Measurements from ENCODE around the gene NWD2. TPM values are rescaled to one million over a fixed set of nuclear protein-coding genes. Genes with fewer than 3 reads are reported as not detected.

NWD2 gene
- polyA plus RNA-seq, 1 donor from 2014 or later = 0.06 TPM

DNA sequence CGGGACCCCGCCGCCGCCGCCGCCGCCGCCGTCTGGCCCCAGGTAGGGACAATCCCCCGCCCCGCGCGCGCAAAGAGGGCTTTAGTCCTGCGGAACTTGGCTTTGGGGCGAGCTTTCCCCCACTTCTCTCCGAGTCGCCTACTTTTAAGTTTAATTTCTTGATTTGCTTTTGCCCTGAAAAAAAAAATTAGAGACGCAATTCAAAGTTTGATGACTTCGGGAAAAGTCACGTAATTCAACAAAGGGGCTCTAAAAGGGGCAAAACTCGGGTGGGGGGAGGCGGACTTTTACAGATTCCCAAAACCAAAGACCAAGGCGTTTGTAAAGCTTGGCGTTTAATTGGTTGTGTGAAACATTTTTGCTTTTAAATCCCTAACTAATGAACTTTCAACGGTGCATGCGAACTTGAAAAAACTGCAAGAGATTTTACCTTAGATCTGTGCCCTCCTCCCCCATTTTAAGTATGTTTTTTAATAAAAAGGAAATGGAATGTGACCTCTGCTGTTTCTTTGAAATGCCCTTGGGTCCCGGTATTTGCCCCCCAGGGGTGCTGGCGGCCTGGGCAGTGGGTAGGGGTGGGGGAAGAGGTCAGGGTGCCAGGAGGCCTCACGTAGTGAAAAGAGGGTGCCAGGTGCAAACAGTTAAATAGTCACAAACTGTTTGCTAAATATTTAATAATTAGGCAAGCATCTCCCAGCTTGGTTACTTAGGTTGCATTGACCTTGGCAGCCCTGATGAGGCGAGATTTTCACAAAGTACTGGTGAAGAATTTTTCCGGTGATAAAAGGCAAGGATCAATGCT is 209.7 kb downstream of the NWD2 start:
- Histone ChIP-seq H4K20me1 (ENCODE audit: insufficient read depth) (no peaks in the 10 kb centered on the region), H3F3A (ENCODE audit: insufficient read depth, low read length, poor library complexity, severe bottlenecking) (no peaks in the 10 kb centered on the region), H2AFZ (ENCODE audit: low read depth, low read length) (no peak overlapping the region), H3K4me3 (ENCODE audit: low read length) (peak overlapping the region; percentile 78), H3K4me2 (ENCODE audit: low read length) (peak overlapping the region; percentile 53), H3K9me3 (ENCODE audit: low read length) (no peaks in the 10 kb centered on the region), H3K79me2 (replicated peaks; ENCODE audit: insufficient read depth, low read length) (no peaks in the 10 kb centered on the region), H3K9ac (ENCODE audit: low read length) (no peak overlapping the region), H3K27ac (ENCODE audit: low read length) (no peak overlapping the region), H3K9me2 (ENCODE audit: insufficient read depth, low read length) (no peaks in the 10 kb centered on the region), H3K27me3 (ENCODE audit: insufficient read depth, low read depth, low read length) (peaks cover 25% of the 10 kb centered on the region), H3K36me3 (ENCODE audit: insufficient read depth, low read length) (no peaks in the 10 kb centered on the region)
- TF ChIP-seq EP300 (conservative IDR thresholded peaks at IDR 0.05; ENCODE audit: poor library complexity, severe bottlenecking) = no peak

DNA sequence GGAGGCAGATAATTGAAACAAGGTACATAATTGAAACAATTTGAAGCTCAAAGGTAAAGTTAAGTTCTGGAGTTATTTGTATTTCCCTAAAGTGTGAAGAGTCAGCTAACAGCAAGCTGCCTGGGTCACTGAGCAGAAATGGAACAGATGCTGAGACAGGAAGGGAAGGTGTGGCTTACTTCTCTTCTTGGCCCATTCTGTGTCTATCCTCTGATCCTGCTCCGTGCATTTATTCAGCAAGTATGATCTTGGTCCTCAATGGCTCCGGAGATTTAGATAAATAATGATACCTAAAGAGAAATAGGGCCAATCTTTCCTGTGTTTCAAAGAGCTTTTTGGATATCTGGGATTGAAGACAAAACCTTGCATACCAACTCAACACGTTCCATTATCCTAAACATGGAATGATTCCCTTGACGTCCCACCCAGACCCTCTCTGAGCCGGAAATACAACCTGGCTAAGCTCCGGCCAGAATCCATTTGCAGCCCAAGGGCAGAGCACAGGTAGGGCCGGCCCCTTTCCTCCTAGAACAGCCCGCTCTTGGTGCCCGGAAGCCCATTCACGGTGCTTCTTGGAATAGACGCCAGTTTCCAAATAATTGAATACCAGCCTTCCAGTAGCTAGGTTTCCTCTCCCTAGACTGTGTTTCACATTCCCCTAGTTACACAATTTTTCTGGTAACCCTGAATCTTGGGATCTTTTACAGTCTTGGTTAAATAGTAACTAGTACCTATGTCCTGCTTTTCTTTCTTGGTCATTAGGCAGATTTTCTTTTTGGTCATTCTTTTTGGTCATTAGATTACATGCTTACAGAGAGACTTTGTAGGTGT is 211.0 kb downstream of the NWD2 start:
- no peaks in the 10 kb centered on the region for H3K79me2 ChIP-seq (replicated peaks; ENCODE audit: insufficient read depth, low read length)
- no peaks in the 10 kb centered on the region for H4K20me1 ChIP-seq (ENCODE audit: insufficient read depth)
- peaks cover 25% of the 10 kb centered on the region for H3K27me3 ChIP-seq (ENCODE audit: insufficient read depth, low read depth, low read length)
- H3K9me3 ChIP-seq (ENCODE audit: low read length) = no peaks in the 10 kb centered on the region
- no peaks in the 10 kb centered on the region for H3K36me3 ChIP-seq (ENCODE audit: insufficient read depth, low read length)
- H3K4me2 ChIP-seq (ENCODE audit: low read length) = no peak overlapping the region
- H3K4me3 ChIP-seq (ENCODE audit: low read length) = no peak overlapping the region
- H2AFZ ChIP-seq (ENCODE audit: low read depth, low read length) = no peak overlapping the region
- no peaks in the 10 kb centered on the region for H3F3A ChIP-seq (ENCODE audit: insufficient read depth, low read length, poor library complexity, severe bottlenecking)
- H3K27ac ChIP-seq (ENCODE audit: low read length) = no peak overlapping the region
- no peaks in the 10 kb centered on the region for H3K9me2 ChIP-seq (ENCODE audit: insufficient read depth, low read length)
- TF ChIP-seq EZH2 (IDR thresholded peaks at IDR 0.05; ENCODE audit: borderline replicate concordance, insufficient read depth, low read length, poor library complexity, severe bottlenecking) = no peak
- no peak for TF ChIP-seq POLR2AphosphoS5 (IDR thresholded peaks at IDR 0.05)
- TF ChIP-seq TAF1 (IDR thresholded peaks at IDR 0.05; ENCODE audit: low read depth) = no peak
- TF ChIP-seq CTCF (IDR thresholded peaks at IDR 0.05; ENCODE audit: poor library complexity, severe bottlenecking) = no peak
- no peak for TF ChIP-seq RAD21 (conservative IDR thresholded peaks at IDR 0.05)
- no peak for TF ChIP-seq SMC3 (conservative IDR thresholded peaks at IDR 0.05; ENCODE audit: poor library complexity)
- no peak for TF ChIP-seq EP300 (conservative IDR thresholded peaks at IDR 0.05; ENCODE audit: poor library complexity, severe bottlenecking)
- TF ChIP-seq MXI1 (conservative IDR thresholded peaks at IDR 0.05; ENCODE audit: poor library complexity, severe bottlenecking) = no peak
- no peak for TF ChIP-seq REST (IDR thresholded peaks at IDR 0.05; ENCODE audit: borderline replicate concordance)
- no peak overlapping the region for H3K9ac ChIP-seq (ENCODE audit: low read length)
